ENCODE data around the gene GPER1.
A peak's percentile ranks its signal among the peaks of the same experiment; 100 is the strongest.
"Not testable (repeated sequence)": the region's sequence is repeated elsewhere in the genome, so short reads cannot be mapped to it uniquely, and the experiment has no call there.

The GPER1 gene

DNA sequence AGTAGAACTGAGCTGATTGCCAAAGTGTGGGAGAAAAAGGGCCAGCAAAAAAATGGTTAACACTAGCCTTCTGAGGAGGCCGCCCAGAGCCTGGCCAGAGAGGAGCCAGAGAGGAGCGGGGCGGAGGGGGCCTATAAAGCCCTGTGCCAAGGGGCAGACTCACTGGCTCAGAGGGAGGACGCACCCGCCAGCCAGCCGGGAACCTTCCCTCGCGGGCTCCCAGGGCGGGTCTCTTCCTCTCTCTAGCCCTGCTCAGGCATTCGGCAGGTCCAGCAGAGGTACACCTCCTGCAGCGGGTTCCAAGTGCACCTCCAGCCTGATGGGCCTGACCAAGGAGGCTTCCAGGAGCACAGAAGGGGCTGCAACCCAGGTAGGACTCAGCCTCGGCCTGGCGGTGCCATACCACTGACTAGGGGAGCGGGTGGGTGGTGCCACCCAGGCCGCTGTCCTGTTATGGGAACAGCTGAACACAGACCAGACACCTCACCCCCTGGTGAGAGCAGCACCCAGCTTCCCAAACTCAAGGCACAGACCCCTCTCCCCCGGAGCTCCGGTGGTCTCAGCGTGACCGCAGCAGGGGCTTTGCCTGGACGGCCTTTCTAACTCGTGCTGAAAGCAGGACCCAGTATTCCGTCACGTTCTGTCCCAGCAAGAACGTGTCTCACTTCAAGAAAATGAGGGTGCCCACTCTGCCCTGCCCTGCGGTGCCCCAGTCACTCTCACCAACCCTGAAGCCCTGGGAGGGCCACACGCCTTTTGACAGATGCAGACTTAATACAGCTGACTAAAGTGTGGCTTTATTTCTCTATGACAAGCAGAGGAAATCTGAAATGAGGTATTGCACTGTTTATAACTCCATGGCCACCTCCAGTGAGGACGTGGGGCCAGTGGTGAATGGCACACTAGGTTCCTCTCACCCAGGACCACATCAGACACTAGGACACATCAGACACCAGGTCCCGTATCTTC is at the start of gene GPER1:
GPER1 (plus strand) TSS at position 162 of the 969 bp plus-strand sequence. CDS start 3,616 bp downstream, outside the sequence.
- DNase-seq: no peak

DNA sequence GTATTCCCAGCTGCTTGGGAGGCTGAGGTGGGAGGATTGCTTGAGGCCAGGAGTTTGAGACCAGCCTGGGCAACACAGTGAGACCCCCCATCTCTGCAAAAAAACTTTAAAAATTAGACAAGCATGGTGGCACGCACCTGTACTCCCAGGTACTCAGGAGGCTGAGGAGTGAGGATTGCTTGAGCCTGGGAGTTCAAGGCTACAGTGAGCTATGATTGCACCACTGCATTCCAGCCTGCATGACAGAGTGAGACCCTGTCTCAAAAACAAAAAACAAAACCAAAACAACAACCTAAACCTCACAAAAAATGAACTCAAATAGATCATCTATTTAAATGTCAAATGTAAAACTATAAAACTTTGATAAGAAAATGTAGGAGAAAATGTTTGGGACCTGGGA is 47.7 kb upstream of the GPER1 start:
- not testable (repeated sequence) for DNase-seq

DNA sequence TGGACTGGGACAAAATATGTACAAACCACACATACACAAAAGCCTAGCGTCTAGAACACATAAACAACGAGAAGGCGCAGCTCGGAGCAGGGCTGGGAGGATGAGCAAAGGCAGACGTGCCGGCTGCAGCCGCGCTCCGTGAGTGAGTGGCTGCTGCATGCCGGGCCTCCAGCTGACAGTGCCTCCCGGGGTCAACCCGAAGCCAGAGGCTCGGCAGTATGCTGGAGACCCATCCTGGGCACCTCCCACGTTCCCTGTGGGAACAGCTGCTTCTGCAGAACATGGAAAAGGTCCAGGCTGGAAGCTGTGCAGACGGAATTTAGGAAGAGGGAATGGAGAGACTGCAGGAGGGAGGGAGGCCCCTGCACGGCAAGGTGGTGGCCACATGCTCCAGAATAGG is 47.1 kb upstream of the GPER1 start:
- DNase-seq: no peak

DNA sequence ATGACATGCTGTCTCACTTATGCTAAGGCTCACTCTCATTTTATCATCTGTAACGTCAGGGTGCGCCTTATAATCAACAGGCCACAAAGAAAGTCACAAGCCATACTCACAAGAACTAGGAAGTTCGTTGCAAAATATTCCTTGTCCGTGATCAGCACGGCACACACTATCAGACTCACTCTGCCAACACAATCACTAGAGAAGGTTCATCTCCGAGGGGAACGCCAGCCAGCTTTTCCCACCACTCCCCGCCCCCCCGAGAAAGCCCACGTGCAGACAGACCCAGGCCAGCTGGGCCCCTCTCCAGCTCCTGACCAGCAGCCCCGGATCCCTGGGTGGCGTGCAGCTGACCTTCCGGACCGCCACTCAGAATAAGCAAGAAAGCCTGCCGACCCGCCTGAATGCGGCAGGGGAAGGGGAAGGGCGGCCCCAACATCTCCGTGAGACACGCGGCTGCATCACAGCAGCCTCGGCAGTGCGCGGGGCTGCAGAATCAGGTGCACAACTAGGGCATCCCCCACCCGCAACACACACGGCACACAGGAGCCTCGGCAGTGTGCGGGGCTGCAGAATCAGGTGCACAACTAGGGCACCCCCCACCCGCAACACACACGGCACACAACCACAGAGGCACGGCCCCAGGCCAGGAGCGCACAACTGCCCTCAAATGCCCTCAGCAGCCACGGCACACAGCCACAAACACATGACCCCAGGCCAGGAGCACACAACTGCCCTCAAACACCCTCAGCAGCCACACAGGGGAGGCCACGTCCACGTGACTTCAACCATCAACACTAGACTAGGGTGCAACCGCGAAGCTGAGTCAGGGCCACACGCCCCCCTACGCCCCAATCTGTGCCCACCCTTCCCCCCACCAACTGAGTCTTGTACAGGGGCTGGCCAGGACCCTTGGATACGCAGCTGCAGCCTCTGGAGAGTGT is 46.1 kb upstream of the GPER1 start:
- DNase-seq: no peak

DNA sequence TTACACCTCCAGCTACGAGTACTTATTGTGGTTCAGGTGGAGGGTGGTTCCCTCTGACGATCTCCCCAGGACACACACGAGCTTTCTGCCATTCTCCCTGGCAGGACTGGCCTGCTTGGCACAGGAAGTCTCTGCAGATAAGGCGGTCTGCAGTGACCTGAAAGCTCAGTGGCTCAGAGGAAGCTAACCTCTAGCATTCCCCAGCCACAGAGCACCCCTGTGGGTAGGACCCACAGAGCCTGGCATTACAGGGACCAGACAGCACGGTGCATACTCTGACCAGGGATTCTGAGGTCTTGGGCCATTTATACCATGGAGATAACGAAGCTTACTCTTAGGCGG is 45.5 kb upstream of the GPER1 start:
- DNase-seq: no peak

DNA sequence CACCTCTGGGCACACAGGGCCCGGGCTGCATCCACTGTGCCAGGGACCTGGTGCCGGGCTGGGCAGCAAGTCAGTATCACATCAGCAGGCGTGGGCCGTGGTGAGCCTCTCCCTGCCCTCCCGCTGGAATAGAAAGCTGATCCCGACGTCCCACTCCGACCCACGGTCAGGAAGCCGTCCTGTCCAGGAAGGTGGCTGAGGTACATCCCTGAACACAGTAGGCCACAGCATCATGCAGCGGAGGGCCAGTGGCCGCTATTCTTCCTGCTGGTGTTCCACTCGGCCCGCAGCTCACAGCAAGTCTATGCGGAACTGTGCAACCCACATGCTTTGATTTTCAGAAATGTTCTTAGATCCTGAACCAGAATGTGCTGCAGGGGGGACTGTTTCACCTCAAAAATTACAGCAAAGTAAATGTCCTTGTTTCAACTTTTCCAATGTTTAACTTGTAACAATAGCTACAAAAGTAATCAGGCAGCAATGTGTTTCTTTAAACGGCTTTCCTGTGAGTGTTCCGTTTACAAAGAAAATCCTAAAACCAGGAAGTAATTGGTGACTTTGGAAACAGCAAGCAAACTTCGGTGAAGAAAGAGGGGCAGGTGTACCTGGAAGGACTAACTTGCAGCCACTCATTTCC is 44.2 kb upstream of the GPER1 start:
- no peak for DNase-seq

DNA sequence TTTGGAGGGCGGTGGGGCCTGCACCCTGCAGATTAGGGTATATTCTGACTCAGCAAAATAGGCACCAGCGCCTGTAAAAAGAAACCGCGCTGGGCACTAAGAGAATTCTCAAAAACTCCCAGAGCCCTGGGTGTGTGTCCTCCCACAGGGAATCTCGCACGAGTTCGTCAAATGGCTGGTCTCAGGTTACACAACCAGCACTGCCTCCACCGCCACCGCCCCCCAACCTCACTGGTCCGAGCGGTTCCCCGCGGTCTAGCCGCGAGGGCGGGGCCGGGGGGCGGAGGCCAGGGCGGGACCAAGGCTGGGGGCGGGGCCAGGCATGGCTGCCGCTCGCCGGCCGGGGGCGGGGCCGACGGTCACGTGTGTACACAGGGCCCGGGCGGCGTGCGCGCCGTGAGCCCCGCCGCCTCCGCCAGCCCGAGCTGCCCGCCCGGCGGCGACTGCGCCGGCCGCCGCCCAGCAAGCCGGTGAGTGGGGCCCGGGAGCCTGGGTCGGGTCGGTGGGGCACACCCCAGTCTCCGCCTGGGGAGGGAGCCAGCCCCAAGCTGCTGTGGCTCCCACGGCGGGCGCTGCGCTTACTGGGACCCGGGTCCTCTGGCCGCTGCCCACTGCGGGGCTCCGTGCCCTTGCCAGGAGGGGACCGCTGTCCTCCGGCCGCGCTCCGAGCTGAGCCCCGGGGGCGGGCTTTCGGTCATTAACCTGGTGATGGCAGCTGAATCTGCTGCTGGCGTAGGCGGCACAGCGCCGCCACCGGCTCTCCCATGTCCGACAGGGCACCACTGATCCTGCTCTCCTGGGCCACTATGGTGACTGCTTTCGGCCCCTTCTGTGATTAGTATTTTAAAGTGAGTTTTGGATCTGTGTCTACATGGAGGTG is 43.5 kb upstream of the GPER1 start, which contains the start of gene GPR146:
GPR146 (plus strand) TSS at position 358 of the 880 bp plus-strand sequence. CDS start 12,970 bp downstream, outside the sequence.
- peak; percentile 97 for DNase-seq

DNA sequence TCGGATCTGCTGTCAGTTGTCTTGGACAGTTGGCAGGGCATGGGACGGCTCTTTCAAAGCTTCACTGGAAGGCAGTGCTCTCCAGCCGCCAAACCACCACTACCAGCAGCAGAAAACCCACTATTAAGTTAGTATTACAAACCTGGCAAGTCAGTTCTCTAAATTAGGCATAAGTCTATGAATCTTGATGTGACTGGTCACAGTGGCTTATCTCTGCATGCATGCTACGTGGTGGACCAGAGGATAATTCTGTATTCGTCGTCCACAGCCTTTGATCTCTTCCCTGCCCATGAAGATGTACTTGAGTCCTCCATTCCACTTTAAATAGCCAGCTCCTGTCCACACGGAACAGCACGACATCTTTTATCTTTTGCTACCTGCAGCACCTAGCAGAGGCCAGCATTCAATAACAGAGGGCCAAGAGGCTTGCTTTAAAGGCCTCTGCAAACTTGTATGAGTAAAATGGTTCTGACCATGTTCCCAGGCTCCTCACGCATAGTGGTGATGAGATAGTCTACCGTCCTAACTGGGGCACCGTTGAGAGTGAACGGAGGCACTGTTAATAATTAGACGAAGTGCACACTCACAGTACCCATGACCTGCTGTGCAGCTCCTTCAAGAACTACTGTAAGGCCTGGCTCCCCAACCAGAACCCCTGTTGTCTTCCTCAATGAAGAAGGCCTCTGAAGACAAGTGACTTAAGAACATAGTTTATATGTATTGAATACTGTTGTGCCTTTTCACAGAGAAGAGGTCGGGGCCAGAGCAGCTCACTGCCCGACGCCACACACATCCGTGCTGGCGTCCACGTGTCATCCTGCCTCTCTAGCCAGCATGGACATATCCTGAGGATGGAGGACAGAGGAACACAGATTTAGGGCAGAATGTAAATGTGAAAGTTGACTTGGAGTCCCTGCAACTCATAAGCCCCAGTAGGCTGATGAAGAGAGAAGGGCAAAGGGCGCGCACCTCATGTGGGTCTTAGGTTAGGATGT is 42.5 kb upstream of the GPER1 start:
- peak; percentile 46 for DNase-seq

DNA sequence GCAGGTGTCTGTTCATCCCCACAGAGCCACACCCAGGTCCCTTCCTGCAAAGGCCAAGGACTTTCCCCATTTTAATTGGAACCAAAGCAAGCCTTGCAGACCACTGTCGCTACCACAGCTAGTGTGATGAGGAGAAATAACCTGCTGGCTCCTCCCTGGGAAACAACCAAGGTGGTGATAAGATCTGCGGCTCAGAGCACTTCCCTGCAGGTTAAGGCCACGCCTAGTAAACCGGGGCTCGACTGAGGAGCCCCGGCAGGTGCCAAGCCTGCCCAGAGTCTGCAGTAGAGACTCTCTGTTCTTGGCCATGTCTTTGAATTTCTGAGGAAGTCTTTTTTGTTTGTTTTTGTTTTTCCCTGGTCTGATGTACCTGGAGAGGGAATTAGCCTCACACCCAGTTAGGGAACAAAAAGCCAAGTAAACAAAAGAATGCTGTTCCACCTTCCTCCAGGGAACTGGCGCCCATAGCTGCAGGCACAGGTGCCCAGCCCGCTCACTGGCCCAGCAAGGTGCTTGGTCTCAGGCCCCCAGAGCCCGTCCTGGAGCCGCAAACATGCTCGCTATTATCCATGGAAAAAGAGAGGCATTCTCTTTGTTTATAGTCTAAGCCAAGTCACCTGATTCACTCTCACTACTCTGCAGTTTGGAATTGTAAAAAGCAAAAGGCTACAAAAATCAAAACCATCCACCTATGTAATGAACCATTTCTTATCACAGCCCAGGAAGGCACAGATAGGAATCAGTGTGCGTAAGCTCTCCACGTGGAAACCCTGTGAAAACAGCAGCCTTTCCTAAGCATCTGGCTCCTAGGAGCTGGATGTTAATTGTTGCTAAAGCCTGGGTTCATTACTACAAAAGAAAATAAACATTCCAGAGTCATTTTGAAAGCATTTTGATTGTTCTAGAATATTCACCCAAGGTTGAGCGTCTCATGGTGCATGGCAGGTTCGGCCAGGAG is 40.9 kb upstream of the GPER1 start:
- DNase-seq: no peak

DNA sequence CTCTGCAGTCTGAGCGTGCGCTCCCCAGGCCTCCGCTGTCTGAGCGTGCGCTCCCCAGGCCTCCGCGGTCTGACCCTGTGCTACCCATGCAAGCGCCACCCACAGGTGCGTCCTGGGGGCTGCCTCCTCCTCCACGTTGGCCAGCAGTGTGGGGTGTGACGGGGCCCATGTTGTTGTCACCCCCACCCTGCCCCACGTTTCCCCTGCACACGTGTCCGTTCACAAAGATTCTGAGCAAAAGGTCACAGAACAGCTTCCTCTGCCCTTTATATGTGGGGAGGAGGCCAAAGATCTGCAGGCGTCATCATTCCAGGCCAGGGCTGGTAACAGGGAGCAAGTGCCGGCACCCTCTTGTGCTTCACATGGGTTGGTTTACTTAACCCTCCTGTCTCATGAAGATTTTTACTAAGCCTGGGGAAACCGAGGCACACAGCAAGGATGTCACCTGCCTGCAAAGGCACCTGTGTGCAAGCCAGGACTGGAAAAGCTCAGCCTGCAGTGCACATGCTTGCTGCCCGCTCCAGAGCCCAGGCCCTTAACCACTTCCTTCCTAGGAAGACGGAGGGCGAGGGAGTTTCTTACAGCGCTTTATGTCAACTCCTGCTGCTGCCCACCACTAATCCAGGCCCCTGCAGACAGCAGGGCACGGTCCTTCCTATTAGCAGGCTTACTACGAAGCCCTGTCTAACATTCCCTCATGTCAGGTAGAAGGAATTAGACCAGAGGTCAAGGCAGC is 38.7 kb upstream of the GPER1 start:
- DNase-seq: no peak

DNA sequence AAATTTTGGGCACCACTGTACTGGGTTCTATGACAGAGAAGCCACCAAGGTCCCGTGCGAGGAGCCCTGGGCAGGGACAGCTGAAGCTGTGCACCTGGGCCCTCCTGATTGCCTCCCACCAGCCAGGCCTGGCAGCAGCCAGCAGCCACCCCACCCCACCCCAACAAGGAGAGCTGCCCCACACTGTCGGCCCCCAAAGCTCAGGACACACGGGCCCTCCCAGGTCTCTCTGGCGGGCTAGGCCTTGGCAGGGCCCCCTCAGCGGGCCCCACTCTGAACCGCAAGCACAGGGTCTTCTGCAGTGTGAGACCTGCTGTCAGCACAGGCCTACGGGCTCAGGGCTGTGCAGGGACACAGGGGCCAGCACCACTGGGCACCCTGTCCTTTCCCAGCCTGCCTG is 38.1 kb upstream of the GPER1 start:
- no peak for DNase-seq

DNA sequence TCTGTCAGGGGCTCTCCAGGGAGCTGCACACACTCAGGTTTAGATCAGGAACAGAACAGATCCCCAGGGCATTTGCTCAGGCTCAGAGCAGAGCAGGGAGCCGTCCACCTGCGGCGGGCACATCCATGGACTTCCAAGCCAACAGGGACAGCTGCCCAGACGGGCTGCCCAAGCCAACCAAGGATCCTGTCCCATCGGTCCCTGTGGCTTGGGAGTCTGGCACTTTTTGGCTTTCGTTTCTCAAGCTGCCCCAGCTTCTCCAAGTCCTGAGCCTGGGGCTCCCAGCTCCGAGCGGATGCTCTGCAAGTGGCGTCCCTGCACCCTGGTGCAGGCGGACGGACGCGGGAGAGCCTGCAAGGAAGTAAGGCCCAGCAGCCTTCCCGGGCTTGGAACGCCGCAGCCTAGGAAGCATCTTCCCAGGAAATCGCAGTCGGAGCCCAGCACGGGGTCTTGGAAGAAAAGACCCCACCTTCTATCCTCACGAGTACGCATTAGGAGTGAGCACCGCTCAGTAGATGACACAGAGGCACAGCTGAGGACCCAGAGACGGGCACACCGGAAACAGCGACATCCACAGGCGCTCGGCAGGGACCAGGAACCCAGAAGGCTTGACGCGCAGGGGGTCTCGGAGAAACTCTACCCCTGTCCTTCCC is 37.5 kb upstream of the GPER1 start:
- no peak for DNase-seq

DNA sequence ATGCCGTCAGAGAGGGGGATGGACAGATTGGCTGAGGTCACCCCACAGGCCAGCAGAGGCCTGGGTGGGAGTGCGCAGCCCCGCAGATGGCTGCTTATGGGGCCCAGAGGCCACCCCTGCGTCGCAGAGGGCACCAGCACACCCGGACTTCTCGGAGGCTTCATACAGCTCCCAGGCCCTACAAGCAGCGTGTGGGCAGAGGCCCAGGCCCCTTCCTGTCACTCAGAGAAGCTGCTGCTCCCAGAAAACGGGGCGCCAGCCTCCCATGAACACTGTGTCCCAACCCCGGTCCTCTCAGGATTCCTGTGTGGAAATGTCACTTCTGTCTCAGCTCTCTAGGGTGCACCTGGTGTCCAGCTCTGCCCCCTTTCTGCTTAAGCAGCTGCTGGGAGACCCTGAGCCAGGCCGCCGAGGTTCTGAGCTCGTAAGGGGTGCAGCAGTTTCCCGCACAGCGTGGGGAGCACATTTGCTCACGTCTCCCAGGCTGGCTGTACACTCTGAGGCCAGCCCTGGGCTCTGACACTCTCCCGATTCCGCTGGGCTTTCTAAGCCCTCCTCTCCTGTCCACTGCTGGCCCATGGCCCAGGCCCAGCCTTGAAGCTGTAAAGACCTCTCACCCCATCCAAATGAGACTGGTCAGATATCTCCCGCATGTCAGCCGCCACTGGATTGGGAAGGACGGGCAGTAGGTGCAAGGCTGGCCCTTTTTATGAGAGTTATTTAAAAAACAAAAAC is 36.8 kb upstream of the GPER1 start:
- no peak for DNase-seq

DNA sequence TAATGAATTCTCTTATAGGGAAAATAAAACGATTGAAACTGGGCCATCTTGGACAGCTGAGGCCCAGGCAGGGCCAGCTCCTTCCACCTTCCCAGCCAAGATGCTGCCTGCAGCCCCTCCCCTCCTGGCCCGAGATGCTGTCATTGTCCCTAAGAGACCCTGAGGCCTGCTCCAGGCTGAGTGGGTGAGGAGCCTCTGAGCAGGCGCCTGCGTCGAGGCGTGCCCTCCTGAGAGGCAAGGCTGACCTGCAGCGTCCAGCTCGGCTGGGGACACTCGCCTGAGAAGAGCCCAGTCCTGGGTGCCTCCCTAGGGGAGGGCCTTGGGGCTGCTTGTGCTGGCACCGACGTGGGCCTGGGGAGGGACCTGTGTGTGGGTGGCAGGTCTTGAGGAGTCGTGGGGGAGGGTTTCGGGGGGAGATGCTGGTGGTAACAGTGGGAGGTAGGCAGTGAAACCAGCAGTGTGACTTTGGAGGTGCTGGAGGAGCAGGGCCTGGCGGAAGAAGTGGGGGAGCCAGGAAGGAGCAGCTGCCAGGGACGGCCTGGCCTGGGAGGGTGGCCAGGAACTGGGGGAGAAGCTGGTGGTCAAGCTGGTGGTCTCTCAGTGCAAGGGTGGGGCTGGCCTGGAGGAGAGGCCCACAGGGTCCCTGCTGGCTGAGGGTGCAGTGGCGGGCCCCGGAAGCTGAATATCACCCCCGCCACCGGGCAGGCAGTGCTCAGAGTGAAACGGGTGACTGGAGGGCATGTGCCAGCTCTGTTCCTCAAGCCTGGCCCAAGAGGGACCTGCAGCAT is 35.7 kb upstream of the GPER1 start:
- no peak for DNase-seq

DNA sequence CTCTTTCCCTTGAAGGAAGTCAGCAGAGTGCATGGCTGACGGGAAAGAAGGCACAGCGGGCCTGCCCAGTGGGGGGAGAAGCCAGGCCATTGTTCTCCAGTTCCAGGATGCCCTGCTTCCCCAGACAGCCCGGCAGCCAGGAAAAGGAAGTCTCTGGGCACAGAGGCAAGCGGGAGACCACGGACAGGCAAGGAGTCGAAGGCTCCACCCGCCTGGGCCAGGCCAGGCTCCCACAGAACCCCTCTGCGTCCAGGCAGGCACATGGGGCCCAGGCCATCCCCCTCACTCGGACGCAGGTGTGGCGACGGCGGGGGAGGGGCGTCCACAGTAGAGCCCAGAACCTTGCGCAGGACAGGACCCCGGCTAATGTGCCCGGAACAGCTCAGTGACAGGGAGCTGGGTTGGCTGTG is 34.9 kb upstream of the GPER1 start:
- no peak for DNase-seq

DNA sequence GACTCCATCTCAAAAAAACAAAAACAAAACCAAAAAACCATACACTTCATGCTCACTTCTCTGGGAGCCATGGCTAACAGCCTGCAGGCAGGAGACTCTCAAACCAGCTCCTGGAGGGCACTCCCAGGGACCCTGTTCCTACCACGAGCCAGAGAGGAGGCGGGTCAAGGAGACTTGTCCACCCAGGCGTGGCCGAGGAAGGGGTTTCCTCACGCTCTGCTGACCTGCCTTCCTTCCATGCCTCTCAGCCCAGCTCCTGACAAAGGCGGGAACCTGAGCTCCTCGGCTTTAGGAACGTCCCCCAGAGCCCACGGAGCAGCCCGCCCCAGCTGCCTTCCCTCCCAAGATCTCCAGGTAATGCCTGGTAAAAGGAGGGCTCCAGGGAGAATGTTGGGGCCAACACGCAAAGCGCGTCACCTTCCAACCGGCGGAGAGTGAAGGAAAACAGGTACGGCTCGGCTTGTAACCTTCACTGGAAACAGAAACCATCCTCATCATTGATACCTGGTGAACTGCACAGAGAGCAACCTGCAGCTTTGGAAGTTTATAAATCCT is 34.0 kb upstream of the GPER1 start:
- DNase-seq: no peak

Data from DMS53 (cell line).